HFFc6 (cell line): Measurements from ENCODE around the gene PDSS1. TPM values are rescaled to one million over a fixed set of nuclear protein-coding genes. Genes with fewer than 3 reads are reported as not detected.

Experiments
- DNase-seq: peaks from one replicate; pipeline ENCODE4 v3.0.0-alpha.2; 2018
- H3K27ac Mint-ChIP-seq: 2 replicates; pipeline ENCODE4 v1.8.0; 2020; ENCODE audit warnings: mild to moderate bottlenecking, mixed read lengths
- H3K27me3 Mint-ChIP-seq: 2 replicates; pipeline ENCODE4 v1.8.0; 2021; ENCODE audit warnings: mild to moderate bottlenecking, moderate library complexity, mixed read lengths; ENCODE audit not compliant: insufficient read depth
- H3K36me3 Mint-ChIP-seq: 2 replicates; pipeline ENCODE4 v1.8.0; 2021; ENCODE audit warnings: low read depth, mixed read lengths
- H3K4me1 Mint-ChIP-seq: 2 replicates; pipeline ENCODE4 v1.8.0; 2020; ENCODE audit warnings: low read depth, mixed read lengths
- H3K4me3 Mint-ChIP-seq: 2 replicates; pipeline ENCODE4 v1.8.0; 2020; ENCODE audit warnings: mild to moderate bottlenecking, moderate library complexity, mixed read lengths
- H3K9me3 Mint-ChIP-seq: 2 replicates; pipeline ENCODE4 v1.8.0; 2020; ENCODE audit warnings: mild to moderate bottlenecking, mixed read lengths
- CTCF ChIP-seq: fragments of 200-600 bp; sonication (generic); IDR thresholded peaks from 2 replicates; pipeline ENCODE4 v1.5.0; 2021; ENCODE audit warnings: antibody characterized with exemption, mild to moderate bottlenecking
- total RNA-seq, 6 experiments: library from RNA; stranded (reverse); fragmentation: NEBNext Ultra II Directional; extraction: Animal tissue kit (Norgen Biotek cat#: 25700); gene quantifications; 2 replicates in 1 of 6; 3 replicates in 5 of 6; pipeline ENCODE4 v1.2.3, GENCODE V29; 2021

The PDSS1 gene
- total RNA-seq, 6 experiments from 2014 or later = 5.0 to 9.7 (median 7.5) TPM

GRCh38 chr10:26741368-26741767, 43.9 kb downstream of the PDSS1 start:
- Mint-ChIP-seq H3K27me3 (peaks cover 2% of the 10 kb centered on the region), H3K4me1 (peaks cover 14% of the 10 kb centered on the region), H3K27ac (no peak overlapping the region), H3K9me3 (no peaks in the 10 kb centered on the region), H3K4me3 (no peak overlapping the region), H3K36me3 (peaks cover 32% of the 10 kb centered on the region)
- no peak for DNase-seq
- no peak for TF ChIP-seq CTCF

- peaks cover 14% of the 10 kb centered on the region for H3K4me1 Mint-ChIP-seq
- peaks cover 32% of the 10 kb centered on the region for H3K36me3 Mint-ChIP-seq
- no peaks in the 10 kb centered on the region for H3K9me3 Mint-ChIP-seq
- peaks cover 2% of the 10 kb centered on the region for H3K27me3 Mint-ChIP-seq
- no peak for TF ChIP-seq CTCF
- H3K4me3 Mint-ChIP-seq = no peak overlapping the region
- H3K27ac Mint-ChIP-seq = peak overlapping the region; percentile 43
- DNase-seq = no peak
Observed at GRCh38 chr10:26743091-26743490, 45.6 kb downstream of the PDSS1 start.

- no peaks in the 10 kb centered on the region for H3K9me3 Mint-ChIP-seq
- H3K27ac Mint-ChIP-seq = peak overlapping the region; percentile 38
- TF ChIP-seq CTCF = no peak
- H3K36me3 Mint-ChIP-seq = peaks cover 32% of the 10 kb centered on the region
- peaks cover 2% of the 10 kb centered on the region for H3K27me3 Mint-ChIP-seq
- peaks cover 14% of the 10 kb centered on the region for H3K4me1 Mint-ChIP-seq
- no peak overlapping the region for H3K4me3 Mint-ChIP-seq
- DNase-seq = no peak
Observed at GRCh38 chr10:26743841-26744240, 46.3 kb downstream of the PDSS1 start.

- Mint-ChIP-seq H3K4me1 (peaks cover 14% of the 10 kb centered on the region), H3K36me3 (peaks cover 20% of the 10 kb centered on the region), H3K9me3 (no peaks in the 10 kb centered on the region), H3K27ac (peak overlapping the region; percentile 8; the same call in 1 of the 2 replicates), H3K27me3 (peaks cover 2% of the 10 kb centered on the region), H3K4me3 (no peak overlapping the region)
- no peak for TF ChIP-seq CTCF
- no peak for DNase-seq
Observed at GRCh38 chr10:26746061-26746460, 48.6 kb downstream of the PDSS1 start.

GRCh38 chr10:26755443-26755903, 58.0 kb downstream of the PDSS1 start:
- H3K4me1 Mint-ChIP-seq = peaks cover 9% of the 10 kb centered on the region
- H3K27ac Mint-ChIP-seq = peak overlapping the region; percentile 58; the same call in 1 of the 2 replicates
- H3K36me3 Mint-ChIP-seq = peaks cover 11% of the 10 kb centered on the region; the same call in 1 of the 2 replicates
- no peaks in the 10 kb centered on the region; the same call in 1 of the 2 replicates for H3K27me3 Mint-ChIP-seq
- DNase-seq = peak; percentile 21
- peak overlapping the region; percentile 32; the same call in 1 of the 2 replicates for H3K4me3 Mint-ChIP-seq
- H3K9me3 Mint-ChIP-seq = no peaks in the 10 kb centered on the region
- TF ChIP-seq CTCF = no peak
